ENCODE results near the gene PGBD4. TPM values are rescaled to one million over a fixed set of nuclear protein-coding genes. Genes with fewer than 3 reads are reported as not detected.

Gene PGBD4
- total and polyA plus RNA-seq, 2 of the 13 experiments (the other 11 are each of a cell fraction or from before 2014, with no cell fraction given) = 1.4 to 1.7 TPM

GRCh38 chr15:34101366-34102174, at the start of gene PGBD4, which contains the start of gene EMC7 (continued):
- no peak for TF ChIP-seq BRCA1 (CRISPR knock-in tag; IDR thresholded peaks at IDR 0.05)
- TF ChIP-seq NFKBIZ (CRISPR knock-in tag; IDR thresholded peaks at IDR 0.05) = no peak
- no peak; the same call in 1 of the 2 replicates for TF ChIP-seq ZNF580 (CRISPR knock-in tag; IDR thresholded peaks at IDR 0.05; ENCODE audit: borderline replicate concordance, low read depth)
- peak; percentile 88 for TF ChIP-seq ZNF598 (CRISPR knock-in tag; IDR thresholded peaks at IDR 0.05; ENCODE audit: borderline replicate concordance)
- 0 out of 2 replicates have a peak, but pooled peaks have one; percentile 16 for TF ChIP-seq FOXP4 (CRISPR knock-in tag; IDR thresholded peaks at IDR 0.05)
- peak; percentile 55; the same call in 1 of the 2 replicates for TF ChIP-seq ZNF441 (CRISPR knock-in tag; IDR thresholded peaks at IDR 0.05; ENCODE audit: borderline replicate concordance)
- TF ChIP-seq CERS6 (CRISPR knock-in tag; IDR thresholded peaks at IDR 0.05) = no peak
- TF ChIP-seq SMC3 (IDR thresholded peaks at IDR 0.05; ENCODE audit: low read length) = no peak
- TF ChIP-seq KDM2A (CRISPR knock-in tag; IDR thresholded peaks at IDR 0.05; ENCODE audit: borderline replicate concordance, low read depth) = peak; percentile 90
- TF ChIP-seq TMF1 (CRISPR knock-in tag; IDR thresholded peaks at IDR 0.05; ENCODE audit: low read depth) = no peak
- TF ChIP-seq ATF2 (CRISPR knock-in tag; IDR thresholded peaks at IDR 0.05) = peak; percentile 48; the same call in 1 of the 2 replicates
- no peak; the same call in 1 of the 2 replicates for TF ChIP-seq ZNF460 (CRISPR knock-in tag; IDR thresholded peaks at IDR 0.05; ENCODE audit: borderline replicate concordance)
- TF ChIP-seq TBX2 (CRISPR knock-in tag; IDR thresholded peaks at IDR 0.05; ENCODE audit: borderline replicate concordance) = peak; percentile 37; the same call in 1 of the 2 replicates
- no peak for TF ChIP-seq KDM3A (CRISPR knock-in tag; IDR thresholded peaks at IDR 0.05; ENCODE audit: low read depth)
- TF ChIP-seq FUBP1 (CRISPR knock-in tag; IDR thresholded peaks at IDR 0.05; ENCODE audit: borderline replicate concordance) = no peak
- no peak for TF ChIP-seq ZFP1 (CRISPR knock-in tag; IDR thresholded peaks at IDR 0.05)
- TF ChIP-seq GPBP1L1 (CRISPR knock-in tag; IDR thresholded peaks at IDR 0.05) = no peak
- TF ChIP-seq ZNF468 (CRISPR knock-in tag; IDR thresholded peaks at IDR 0.05) = no peak
- TF ChIP-seq SOX13 (IDR thresholded peaks at IDR 0.05) = no peak
- TF ChIP-seq SOX13 (CRISPR knock-in tag; conservative IDR thresholded peaks at IDR 0.05 in 1 of 2, IDR thresholded peaks at IDR 0.05 in 1 of 2) = no peak
- TF ChIP-seq ATRX (CRISPR knock-in tag; IDR thresholded peaks at IDR 0.05; ENCODE audit: borderline replicate concordance) = no peak
- TF ChIP-seq CHCHD3 (CRISPR knock-in tag; IDR thresholded peaks at IDR 0.05) = no peak

All from HepG2 (cell line).